ENCODE data around the gene PVALEF. TPM values are rescaled to one million over a fixed set of nuclear protein-coding genes. Genes with fewer than 3 reads are reported as not detected.
A peak's percentile ranks its signal among the peaks of the same experiment; 100 is the strongest.

The PVALEF gene
- total RNA-seq, 1 donor from 2014 or later = not detected

DNA sequence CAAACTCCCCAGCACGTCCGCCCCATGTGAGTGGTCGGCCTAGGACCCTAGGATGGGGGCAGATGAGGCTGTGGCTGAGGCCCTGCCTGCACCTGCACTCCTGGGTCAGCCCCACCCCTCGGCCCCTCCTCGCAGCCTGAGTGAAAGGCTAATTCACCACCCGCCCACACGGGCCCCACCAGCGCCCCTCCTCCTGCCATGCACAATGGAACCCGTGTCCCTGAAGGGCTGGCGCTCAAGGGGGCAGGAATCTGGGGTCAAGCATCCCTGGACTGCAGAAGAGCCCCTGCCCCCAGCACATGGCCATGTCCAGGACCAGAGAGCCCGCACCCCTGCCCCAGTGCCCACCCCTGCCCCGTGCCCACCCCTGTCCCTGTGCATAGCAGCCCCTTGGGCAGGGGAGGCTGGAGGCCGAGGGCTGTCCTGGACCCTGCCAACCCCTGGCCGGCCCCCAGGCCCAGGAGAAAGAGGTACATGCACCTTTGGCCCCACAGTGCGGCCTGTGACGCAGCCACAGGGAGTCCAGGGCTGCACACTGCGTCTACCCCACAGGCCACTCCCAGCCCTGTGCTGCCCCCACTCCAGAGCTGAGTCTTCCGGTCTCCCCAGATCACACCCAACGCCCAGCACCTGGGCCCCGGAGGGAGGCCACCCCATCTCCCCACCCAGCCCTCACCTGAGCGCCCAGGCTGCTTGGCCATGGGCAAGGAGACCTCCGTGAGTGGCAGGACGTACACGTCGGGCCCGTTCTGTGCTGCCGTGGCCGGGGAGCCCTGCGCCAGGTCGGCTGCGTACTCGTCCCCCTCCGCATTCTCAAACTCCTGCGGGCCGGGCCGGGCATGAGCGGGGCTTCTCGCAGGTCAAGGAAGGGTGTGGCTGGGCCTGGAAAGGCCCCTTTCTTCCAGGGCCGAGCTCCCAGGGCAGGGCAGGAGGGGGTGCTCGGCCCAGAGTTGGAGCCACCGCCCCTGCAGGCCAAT is 34.6 kb upstream of the PVALEF start:
- Histone ChIP-seq H3K27me3 (ENCODE audit: low read depth) (no peaks in the 10 kb centered on the region), H3K9me3 (no peaks in the 10 kb centered on the region), H3K4me3 (peak overlapping the region; percentile 54), H3K36me3 (peaks cover 7% of the 10 kb centered on the region), H3K27ac (peak overlapping the region; percentile 88), H3K4me1 (peaks cover 10% of the 10 kb centered on the region)
- ATAC-seq (peak; percentile 60 to 67), DNase-seq (peak; percentile 67)
- TF ChIP-seq, protein P1, sequence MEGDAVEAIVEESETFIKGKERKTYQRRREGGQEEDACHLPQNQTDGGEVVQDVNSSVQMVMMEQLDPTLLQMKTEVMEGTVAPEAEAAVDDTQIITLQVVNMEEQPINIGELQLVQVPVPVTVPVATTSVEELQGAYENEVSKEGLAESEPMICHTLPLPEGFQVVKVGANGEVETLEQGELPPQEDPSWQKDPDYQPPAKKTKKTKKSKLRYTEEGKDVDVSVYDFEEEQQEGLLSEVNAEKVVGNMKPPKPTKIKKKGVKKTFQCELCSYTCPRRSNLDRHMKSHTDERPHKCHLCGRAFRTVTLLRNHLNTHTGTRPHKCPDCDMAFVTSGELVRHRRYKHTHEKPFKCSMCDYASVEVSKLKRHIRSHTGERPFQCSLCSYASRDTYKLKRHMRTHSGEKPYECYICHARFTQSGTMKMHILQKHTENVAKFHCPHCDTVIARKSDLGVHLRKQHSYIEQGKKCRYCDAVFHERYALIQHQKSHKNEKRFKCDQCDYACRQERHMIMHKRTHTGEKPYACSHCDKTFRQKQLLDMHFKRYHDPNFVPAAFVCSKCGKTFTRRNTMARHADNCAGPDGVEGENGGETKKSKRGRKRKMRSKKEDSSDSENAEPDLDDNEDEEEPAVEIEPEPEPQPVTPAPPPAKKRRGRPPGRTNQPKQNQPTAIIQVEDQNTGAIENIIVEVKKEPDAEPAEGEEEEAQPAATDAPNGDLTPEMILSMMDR (IDR thresholded peaks at IDR 0.05) = no peak
- intact Hi-C loops (cut with DNase I) = no loop called here

DNA sequence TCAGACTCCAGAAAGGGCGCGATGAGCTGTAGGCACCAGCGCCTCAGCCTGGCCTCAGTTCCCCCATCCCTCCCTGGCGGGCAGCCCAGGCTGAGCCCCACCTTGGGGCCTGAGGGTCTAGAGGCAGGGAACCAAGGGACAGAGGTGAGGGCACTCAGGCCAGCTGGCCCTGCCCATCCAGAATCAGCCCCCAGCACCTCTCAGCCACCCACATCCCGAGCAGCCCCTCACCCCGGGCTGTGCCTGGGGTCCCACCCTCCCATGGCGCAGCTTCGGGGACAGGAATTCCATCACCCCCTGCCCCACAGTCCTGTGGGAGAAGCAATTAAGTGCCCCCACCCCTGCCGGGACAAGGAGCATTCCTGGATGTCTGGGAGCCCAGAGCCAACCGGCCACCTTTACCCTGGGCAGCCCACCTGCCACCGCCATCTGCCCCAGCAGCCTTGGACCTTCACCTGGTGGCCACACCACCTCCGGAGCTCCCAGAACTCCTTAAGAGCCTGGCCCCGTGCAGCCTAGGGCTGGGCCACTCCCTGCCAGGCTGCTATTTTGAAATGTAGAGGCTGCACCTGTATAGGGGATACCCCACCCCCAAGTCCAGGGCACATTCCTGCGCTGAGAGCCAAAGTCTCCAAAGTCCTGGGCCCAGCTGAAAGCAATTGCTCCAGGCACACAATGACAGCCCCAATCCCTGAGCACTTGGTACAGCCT is 33.7 kb upstream of the PVALEF start:
- TF ChIP-seq, protein P1 (IDR thresholded peaks at IDR 0.05) = no peak
- peaks cover 10% of the 10 kb centered on the region for H3K4me1 ChIP-seq
- DNase-seq = peak; percentile 88
- H3K4me3 ChIP-seq = peak overlapping the region; percentile 54
- no peaks in the 10 kb centered on the region for H3K36me3 ChIP-seq
- peak overlapping the region; percentile 88 for H3K27ac ChIP-seq
- intact Hi-C loops (cut with DNase I) = no loop called here
- no peaks in the 10 kb centered on the region for H3K27me3 ChIP-seq (ENCODE audit: low read depth)
- no peaks in the 10 kb centered on the region for H3K9me3 ChIP-seq
- peak; percentile 83 to 86 for ATAC-seq

DNA sequence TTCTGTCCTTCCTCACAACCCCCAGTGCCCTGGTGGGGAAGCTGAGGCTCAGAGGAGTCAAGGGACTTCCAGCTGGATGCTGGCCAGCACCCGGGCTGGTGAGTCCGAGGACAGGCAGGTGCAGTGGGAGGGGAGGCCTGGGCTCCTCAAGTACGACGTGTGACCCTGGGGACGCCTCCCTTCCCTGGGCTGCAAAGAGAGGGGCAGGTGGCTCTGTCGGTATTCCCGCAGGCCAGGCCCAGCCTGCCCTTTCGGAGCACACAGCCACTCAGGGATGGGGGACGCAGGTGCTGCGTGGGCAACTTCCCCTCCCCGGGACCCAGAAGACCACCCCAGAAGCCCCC is 33.1 kb upstream of the PVALEF start:
- no peaks in the 10 kb centered on the region for H3K9me3 ChIP-seq
- no peaks in the 10 kb centered on the region for H3K27me3 ChIP-seq (ENCODE audit: low read depth)
- TF ChIP-seq, protein P1 (IDR thresholded peaks at IDR 0.05) = no peak
- intact Hi-C loops (cut with DNase I) = no loop called here
- no peaks in the 10 kb centered on the region for H3K36me3 ChIP-seq
- peak overlapping the region; percentile 88 for H3K27ac ChIP-seq
- ATAC-seq = peak; percentile 26 to 33
- no peak for DNase-seq
- H3K4me1 ChIP-seq = peaks cover 10% of the 10 kb centered on the region
- H3K4me3 ChIP-seq = peak overlapping the region; percentile 54

DNA sequence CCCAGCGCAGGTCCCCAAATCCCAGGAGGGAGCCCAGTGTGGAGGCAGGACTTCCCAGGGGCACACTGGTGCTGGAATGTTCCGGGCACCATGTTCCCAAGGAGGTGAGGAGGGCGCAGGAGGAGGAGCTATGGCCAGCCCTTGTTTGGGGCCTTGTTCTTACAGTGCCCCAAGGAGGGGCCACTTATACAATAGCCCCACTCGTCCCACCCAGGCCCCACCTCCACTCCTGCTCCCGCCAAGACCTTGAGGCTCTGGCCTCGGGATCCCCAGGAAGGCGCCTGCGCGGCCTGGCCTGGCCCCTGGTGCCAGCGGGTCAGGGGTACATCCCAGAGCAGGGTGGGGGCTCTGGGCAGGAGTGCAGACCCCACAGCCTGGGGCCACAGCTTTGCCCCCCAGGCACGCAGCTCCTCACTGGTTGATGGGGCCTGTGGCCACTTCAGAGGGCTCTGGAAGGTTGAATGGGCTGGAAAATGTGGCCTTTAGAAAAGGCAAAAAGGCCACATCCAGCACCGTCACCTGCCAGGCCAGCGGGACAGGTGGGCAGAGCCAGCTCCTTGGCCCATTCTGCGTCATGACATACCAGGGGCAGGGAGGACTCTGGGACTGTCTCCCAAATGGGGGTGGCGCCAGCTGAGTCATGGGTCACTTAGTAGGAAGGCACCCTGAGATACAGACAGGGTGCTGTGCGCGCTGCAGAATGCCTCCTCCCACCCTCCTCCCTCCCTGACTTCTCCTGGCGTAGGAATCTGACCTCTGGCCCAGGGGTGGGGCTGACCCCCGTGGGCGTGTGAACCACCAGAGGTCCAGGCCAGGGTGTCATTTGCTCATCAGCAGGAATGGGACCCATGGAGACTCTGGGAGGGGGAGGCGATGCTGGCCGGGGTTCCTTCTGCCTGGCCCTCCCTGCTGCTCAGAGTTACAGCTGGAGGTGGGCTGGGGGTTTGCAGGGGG is 32.3 kb upstream of the PVALEF start:
- TF ChIP-seq, protein P1 (IDR thresholded peaks at IDR 0.05) = no peak
- ATAC-seq (peak; percentile 36 to 63), DNase-seq (peak; percentile 82)
- peaks cover 10% of the 10 kb centered on the region for H3K4me1 ChIP-seq
- H3K9me3 ChIP-seq = no peaks in the 10 kb centered on the region
- peak overlapping the region; percentile 54 for H3K4me3 ChIP-seq
- H3K27me3 ChIP-seq (ENCODE audit: low read depth) = no peaks in the 10 kb centered on the region
- peak overlapping the region; percentile 88 for H3K27ac ChIP-seq
- intact Hi-C loops (cut with DNase I) = no loop called here
- H3K36me3 ChIP-seq = no peaks in the 10 kb centered on the region
